SU-DHL-6 (cell line): ENCODE measurements around the gene PINK1.

ENCODE experiments used
- H2AFZ ChIP-seq: fragments of 200-600 bp; sonication (generic); 2 replicates; pipeline ENCODE4 v1.6.1; 2014; ENCODE audit warnings: low read depth, mild to moderate bottlenecking, moderate library complexity, mixed read lengths, antibody characterized with exemption, low read length; ENCODE audit not compliant: severe bottlenecking
- H3F3A ChIP-seq: fragments of 200-600 bp; shearing (Covaris generic); 2 replicates; pipeline ENCODE4 v1.6.0; 2016; ENCODE audit warnings: antibody characterized with exemption, mild to moderate bottlenecking; ENCODE audit not compliant: insufficient read depth
- H3K27ac ChIP-seq: fragments of 200-600 bp; sonication (generic); 2 replicates; pipeline ENCODE4 v1.5.1; 2016; ENCODE audit warnings: low read depth, mild to moderate bottlenecking, low read length, moderate library complexity, mixed read lengths
- H3K27me3 ChIP-seq: fragments of 200-600 bp; sonication (generic), shearing (Covaris generic); 2 replicates; pipeline ENCODE4 v1.6.0; 2014; ENCODE audit warnings: mild to moderate bottlenecking, low read length
- H3K36me3 ChIP-seq: fragments of 200-600 bp; sonication (generic); 2 replicates; pipeline ENCODE4 v1.6.1; 2014; ENCODE audit warnings: mild to moderate bottlenecking, low read length, mixed read lengths
- H3K4me2 ChIP-seq: fragments of 300-600, 200-600 bp; shearing (Covaris generic), sonication (generic); 2 replicates; pipeline ENCODE4 v1.6.0; 2014; ENCODE audit warnings: low read length, low read depth, mild to moderate bottlenecking; ENCODE audit not compliant: poor library complexity, severe bottlenecking
- H3K4me3 ChIP-seq: fragments of 200-600 bp; sonication (generic); 2 replicates; pipeline ENCODE4 v1.5.1; 2014; ENCODE audit warnings: antibody characterized with exemption, low read length, mild to moderate bottlenecking, mixed read lengths; ENCODE audit not compliant: insufficient read depth, poor library complexity, severe bottlenecking
- H3K79me2 ChIP-seq: fragments of 200-600 bp; sonication (generic); 2 replicates; pipeline ENCODE4 v1.6.1; 2014; ENCODE audit warnings: mild to moderate bottlenecking, low read length, moderate library complexity; ENCODE audit not compliant: insufficient read depth
- H3K9ac ChIP-seq: fragments of 200-600 bp; sonication (generic); 2 replicates; pipeline ENCODE4 v1.7.0; 2014; ENCODE audit warnings: mild to moderate bottlenecking, low read length
- H3K9me2 ChIP-seq: fragments of 200-600 bp; sonication (generic); replicated peaks from 2 replicates; pipeline ENCODE4 v1.6.1; 2014; ENCODE audit warnings: low read length; ENCODE audit not compliant: insufficient read depth
- H3K9me3 ChIP-seq: fragments of 200-600 bp; sonication (generic); 2 replicates; pipeline ENCODE4 v1.6.1; 2014; ENCODE audit warnings: low read length, mixed read lengths; ENCODE audit not compliant: insufficient read depth
- H4K20me1 ChIP-seq: fragments of 200-600 bp; sonication (generic); 2 replicates; pipeline ENCODE4 v1.6.1; 2014; ENCODE audit warnings: low read depth, mild to moderate bottlenecking, antibody characterized with exemption, low read length, moderate library complexity, mixed read lengths
- EZH2phosphoT487 ChIP-seq: fragments of 200-600 bp; sonication (generic), shearing (Covaris generic); conservative IDR thresholded peaks from 2 replicates; pipeline ENCODE4 v1.6.1; 2018; ENCODE audit warnings: mild to moderate bottlenecking, antibody characterized with exemption, low read length, moderate library complexity, mixed read lengths
- TF ChIP-seq, protein P1 (sequence below): fragments of 200-600 bp; sonication (generic); IDR thresholded peaks from one replicate; pipeline ENCODE4 v1.5.1; 2017; ENCODE audit warnings: antibody characterized with exemption, mild to moderate bottlenecking, low read length, moderate library complexity; ENCODE audit not compliant: insufficient read depth, poor library complexity, severe bottlenecking

PINK1 gene

DNA sequence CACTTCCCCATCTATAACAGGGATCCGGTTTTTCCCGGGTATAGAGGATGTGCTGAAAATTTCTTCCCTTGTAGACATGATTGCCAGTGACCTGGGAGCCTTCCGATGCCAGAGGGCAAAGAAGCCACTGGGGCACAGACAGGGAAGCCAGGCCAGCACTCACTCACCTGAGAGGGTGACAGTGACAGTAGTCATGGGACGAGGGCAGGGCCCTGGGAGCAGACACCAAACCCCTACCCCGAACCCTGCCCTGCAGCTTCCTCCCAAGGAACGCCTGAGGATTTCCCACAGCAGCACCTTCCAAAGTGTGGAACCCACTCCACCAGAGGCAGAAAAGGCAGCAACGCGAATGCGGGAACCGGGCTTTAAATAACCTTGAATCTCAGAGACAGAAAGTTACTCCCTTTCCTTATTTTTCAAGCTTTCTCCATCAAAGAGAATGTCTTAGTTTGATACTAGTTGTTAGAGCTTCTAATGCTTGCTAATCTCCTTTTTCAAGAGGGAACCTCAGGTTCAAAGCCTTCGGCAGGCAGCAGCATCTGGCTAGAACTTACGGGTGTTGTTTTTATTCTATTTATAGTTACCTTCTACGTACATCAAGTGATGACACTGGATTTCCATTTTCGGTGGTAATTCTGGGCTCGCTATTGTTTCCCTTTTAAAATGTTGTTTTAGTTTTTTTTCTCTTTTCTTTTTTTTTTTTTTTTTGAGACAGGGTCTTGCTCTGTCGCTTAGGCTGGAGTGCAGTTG is 25.1 kb downstream of the PINK1 start:
- TF ChIP-seq, protein P1, sequence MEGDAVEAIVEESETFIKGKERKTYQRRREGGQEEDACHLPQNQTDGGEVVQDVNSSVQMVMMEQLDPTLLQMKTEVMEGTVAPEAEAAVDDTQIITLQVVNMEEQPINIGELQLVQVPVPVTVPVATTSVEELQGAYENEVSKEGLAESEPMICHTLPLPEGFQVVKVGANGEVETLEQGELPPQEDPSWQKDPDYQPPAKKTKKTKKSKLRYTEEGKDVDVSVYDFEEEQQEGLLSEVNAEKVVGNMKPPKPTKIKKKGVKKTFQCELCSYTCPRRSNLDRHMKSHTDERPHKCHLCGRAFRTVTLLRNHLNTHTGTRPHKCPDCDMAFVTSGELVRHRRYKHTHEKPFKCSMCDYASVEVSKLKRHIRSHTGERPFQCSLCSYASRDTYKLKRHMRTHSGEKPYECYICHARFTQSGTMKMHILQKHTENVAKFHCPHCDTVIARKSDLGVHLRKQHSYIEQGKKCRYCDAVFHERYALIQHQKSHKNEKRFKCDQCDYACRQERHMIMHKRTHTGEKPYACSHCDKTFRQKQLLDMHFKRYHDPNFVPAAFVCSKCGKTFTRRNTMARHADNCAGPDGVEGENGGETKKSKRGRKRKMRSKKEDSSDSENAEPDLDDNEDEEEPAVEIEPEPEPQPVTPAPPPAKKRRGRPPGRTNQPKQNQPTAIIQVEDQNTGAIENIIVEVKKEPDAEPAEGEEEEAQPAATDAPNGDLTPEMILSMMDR = no peak
- no peak for TF ChIP-seq EZH2phosphoT487
- H3K36me3 ChIP-seq = peaks cover 4% of the 10 kb centered on the region
- H3K4me3 ChIP-seq = no peak overlapping the region
- H3K4me2 ChIP-seq = no peak overlapping the region
- no peak overlapping the region for H3K9ac ChIP-seq
- no peaks in the 10 kb centered on the region for H3K9me2 ChIP-seq
- no peak overlapping the region for H3K27ac ChIP-seq
- H3F3A ChIP-seq = no peaks in the 10 kb centered on the region
- H2AFZ ChIP-seq = no peak overlapping the region
- H3K9me3 ChIP-seq = no peaks in the 10 kb centered on the region
- no peaks in the 10 kb centered on the region for H3K27me3 ChIP-seq
- H4K20me1 ChIP-seq = no peaks in the 10 kb centered on the region
- H3K79me2 ChIP-seq = peaks cover 42% of the 10 kb centered on the region

DNA sequence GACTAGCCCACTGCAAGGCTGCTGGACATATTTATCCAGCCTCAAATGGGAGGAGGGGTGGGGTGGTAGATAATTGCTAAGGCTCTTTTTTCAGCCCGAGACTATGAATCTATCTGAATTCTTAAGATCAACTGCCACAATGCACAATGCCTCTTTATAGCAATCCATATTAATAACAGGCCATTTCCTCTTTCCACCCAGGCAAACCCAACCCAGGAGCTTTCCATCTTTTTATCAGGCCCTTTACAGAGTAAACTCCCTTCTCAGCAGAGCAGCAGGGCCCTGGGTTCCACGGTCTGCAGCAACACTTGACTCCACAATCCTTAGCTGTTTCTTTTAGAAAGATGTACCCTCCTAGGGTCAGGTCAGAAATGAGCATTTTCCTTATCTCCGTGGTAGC is 27.1 kb downstream of the PINK1 start:
- H3K79me2 ChIP-seq = peaks cover 42% of the 10 kb centered on the region
- no peaks in the 10 kb centered on the region for H3K9me2 ChIP-seq
- no peak overlapping the region for H2AFZ ChIP-seq
- H3K9me3 ChIP-seq = no peaks in the 10 kb centered on the region
- H3K4me3 ChIP-seq = peak overlapping the region; percentile 87
- peaks cover 4% of the 10 kb centered on the region for H3K36me3 ChIP-seq
- H3K4me2 ChIP-seq = peak overlapping the region; percentile 82
- TF ChIP-seq, protein P1 = no peak
- TF ChIP-seq EZH2phosphoT487 = no peak
- no peaks in the 10 kb centered on the region for H3K27me3 ChIP-seq
- peak overlapping the region; percentile 25; the same call in 1 of the 2 replicates for H3K27ac ChIP-seq
- H4K20me1 ChIP-seq = no peaks in the 10 kb centered on the region
- H3F3A ChIP-seq = no peaks in the 10 kb centered on the region
- peak overlapping the region; percentile 95 for H3K9ac ChIP-seq

DNA sequence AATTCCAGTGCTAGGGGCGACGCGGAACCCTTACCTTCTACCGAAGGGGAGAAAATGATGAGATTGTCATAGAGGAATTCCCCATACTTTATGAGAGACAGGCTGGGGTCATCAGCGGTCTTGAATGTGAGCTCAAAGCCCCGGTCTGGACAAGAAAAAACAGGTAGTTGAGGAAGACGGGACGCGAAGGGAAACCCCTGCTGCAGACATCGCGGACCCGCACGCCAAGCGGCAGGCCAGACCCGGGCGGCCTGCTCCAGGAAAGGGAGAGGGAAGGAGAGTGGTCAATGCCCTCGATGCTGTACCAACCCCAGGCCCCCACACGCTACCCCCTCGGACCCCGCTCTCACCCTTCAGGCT is 27.6 kb downstream of the PINK1 start:
- Histone ChIP-seq H3K4me2 (peak overlapping the region; percentile 82), H3F3A (no peaks in the 10 kb centered on the region), H3K36me3 (peaks cover 4% of the 10 kb centered on the region), H3K9me3 (no peaks in the 10 kb centered on the region), H3K27me3 (no peaks in the 10 kb centered on the region), H3K9me2 (no peaks in the 10 kb centered on the region), H2AFZ (peak overlapping the region; percentile 73), H3K4me3 (peak overlapping the region; percentile 87), H3K9ac (peak overlapping the region; percentile 95), H3K79me2 (peaks cover 42% of the 10 kb centered on the region), H4K20me1 (no peaks in the 10 kb centered on the region), H3K27ac (peak overlapping the region; percentile 25; the same call in 1 of the 2 replicates)
- TF ChIP-seq EZH2phosphoT487 = no peak
- TF ChIP-seq, protein P1 = no peak
